B cell (primary cell): Measurements from ENCODE around the gene EFNA3. TPM values are rescaled to one million over a fixed set of nuclear protein-coding genes. Genes with fewer than 3 reads are reported as not detected.

Experiments used
- ATAC-seq: fragments of 200-7000 bp; cut with Tn5 transposase; one replicate; pipeline ENCODE4 v1.10.0; 2021; ENCODE audit warnings: low read depth, mild to moderate bottlenecking, moderate number of reproducible peaks, moderate library complexity
- CTCF ChIA-PET: fragments of 350-600 bp; sonication (Branson Sonifier 250); formaldehyde crosslinking; loops from one replicate; lab custom pipeline; 2021; ENCODE audit warnings: antibody characterized with exemption, inconsistent platforms; lab: Charles Lee
- POLR2A ChIA-PET: fragments of 350-600 bp; sonication (Branson Sonifier 250); formaldehyde crosslinking; loops from one replicate; lab custom pipeline; 2021; ENCODE audit warnings: antibody characterized with exemption; lab: Charles Lee
- DNase-seq: peaks from one replicate; pipeline ENCODE4 v3.0.0; 2013
- H2AFZ ChIP-seq: 2 replicates; pipeline ENCODE4 v1.6.1; 2012; ENCODE audit warnings: mild to moderate bottlenecking, low read depth, low read length; ENCODE audit not compliant: insufficient read depth, poor library complexity, severe bottlenecking
- H3K27ac ChIP-seq, 2 donors: 1 replicate in 1 of 2; 2 replicates in 1 of 2; pipeline ENCODE4 v1.5.1; 2012 to 2013; ENCODE audit warnings: low read length in 2 of 2, mild to moderate bottlenecking in 2 of 2, moderate library complexity in 1 of 2
- H3K27me3 ChIP-seq, 4 experiments: fragments of 200-600 bp in 1 of 4; sonication (generic) in 1 of 4; replicated peaks in 1 of 4; 1 replicate in 2 of 4; 2 replicates in 2 of 4; pipeline versions ENCODE4 v1.6.1 to v1.7.0; 2013 to 2016; ENCODE audit warnings: low read length in 3 of 4, mild to moderate bottlenecking in 2 of 4, mixed read lengths in 1 of 4, moderate library complexity in 1 of 4; ENCODE audit not compliant: insufficient read depth in 4 of 4, control insufficient read depth in 3 of 4; ENCODE audit errors: control extremely low read depth in 1 of 4
- H3K36me3 ChIP-seq, 2 experiments: replicated peaks in 1 of 2; 1 replicate in 1 of 2; 2 replicates in 1 of 2; pipeline versions ENCODE4 v1.6.1 to v1.7.1; 2013; ENCODE audit warnings: low read length in 1 of 2; ENCODE audit not compliant: insufficient read depth in 2 of 2, control insufficient read depth in 1 of 2; ENCODE audit errors: control extremely low read depth in 1 of 2, extremely low read depth in 1 of 2
- H3K4me1 ChIP-seq, 2 donors: fragments of 200-600 bp in 1 of 2; sonication (generic) in 1 of 2; 1 replicate in 1 of 2; 2 replicates in 1 of 2; pipeline versions ENCODE4 v1.5.1 to v1.6.1; 2013 to 2017; ENCODE audit warnings: low read length in 2 of 2; ENCODE audit not compliant: control insufficient read depth in 2 of 2, insufficient read depth in 2 of 2
- H3K4me2 ChIP-seq: replicated peaks from 2 replicates; pipeline ENCODE3; 2012; ENCODE audit warnings: mild to moderate bottlenecking, low read depth, low read length; ENCODE audit not compliant: poor library complexity, severe bottlenecking
- H3K4me3 ChIP-seq, 5 experiments: fragments of 200-600 bp in 1 of 5; sonication (generic) in 1 of 5; 1 replicate in 3 of 5; 2 replicates in 2 of 5; pipeline versions ENCODE4 v1.5.1 to v1.7.0; 2011 to 2016; ENCODE audit warnings: low read length in 4 of 5, mild to moderate bottlenecking in 4 of 5, low read depth in 2 of 5, control low read depth in 1 of 5, moderate library complexity in 1 of 5; ENCODE audit not compliant: insufficient read depth in 1 of 5; ENCODE audit errors: control extremely low read depth in 1 of 5, extremely low read depth in 1 of 5
- H3K79me2 ChIP-seq: fragments of 200-600 bp; sonication (generic); one replicate; pipeline ENCODE4 v1.6.0; 2016; ENCODE audit warnings: low read length; ENCODE audit not compliant: control insufficient read depth, insufficient read depth
- H3K9ac ChIP-seq: fragments of 200-600 bp; sonication (generic); 2 replicates; pipeline ENCODE4 v1.6.1; 2017; ENCODE audit warnings: mild to moderate bottlenecking, low read length, moderate library complexity
- H3K9me3 ChIP-seq, 3 donors: one replicate each; pipeline versions ENCODE4 v1.6.1 to v1.7.1; 2013; ENCODE audit warnings: low read length in 2 of 3; ENCODE audit not compliant: control insufficient read depth in 2 of 3, insufficient read depth in 1 of 3; ENCODE audit errors: control extremely low read depth in 1 of 3
- H4K20me1 ChIP-seq: 2 replicates; pipeline ENCODE4 v1.6.0; 2012; ENCODE audit warnings: mild to moderate bottlenecking, low read length; ENCODE audit not compliant: insufficient read depth, control insufficient read depth, poor library complexity, severe bottlenecking
- H3K27ac Mint-ChIP-seq: one replicate; pipeline ENCODE4 v1.8.0; 2021; ENCODE audit warnings: mixed read lengths
- H3K27me3 Mint-ChIP-seq: one replicate; pipeline ENCODE4 v1.8.0; 2021; ENCODE audit warnings: mixed read lengths
- H3K4me1 Mint-ChIP-seq: one replicate; pipeline ENCODE4 v1.8.0; 2021; ENCODE audit warnings: mixed read lengths
- H3K4me3 Mint-ChIP-seq: one replicate; pipeline ENCODE4 v1.8.0; 2021; ENCODE audit warnings: mixed read lengths
- H3K9me3 Mint-ChIP-seq: one replicate; pipeline ENCODE4 v1.8.0; 2022; ENCODE audit warnings: mixed read lengths; ENCODE audit not compliant: insufficient read depth
- EZH2 ChIP-seq: IDR thresholded peaks from 2 replicates; pipeline ENCODE4 v1.6.1; 2012; ENCODE audit warnings: borderline replicate concordance, low read depth, mild to moderate bottlenecking, moderate library complexity, low read length; ENCODE audit not compliant: insufficient read depth, poor library complexity, severe bottlenecking
- WGBS: methylation state at CpG from one replicate; pipeline ENCODE4 v1.1.5; 2013; ENCODE audit warnings: missing lambda C conversion rate; ENCODE audit not compliant: insufficient coverage; 5-methylcytosine and 5-hydroxymethylcytosine counted together
- intact Hi-C: fragments of 100-400 bp; cut with micrococcal nuclease; formaldehyde crosslinking; loops from one replicate; pipeline ENCODE4 v1.10.0; 2022
- polyA plus RNA-seq: library from polyadenylated mRNA; depleted of rRNA; stranded (reverse); fragments of >200 nt; gene quantifications from 2 replicates; pipeline ENCODE4 v1.2.3, GENCODE V29; 2012
- total RNA-seq, 2 donors: library from RNA; stranded (reverse); fragments of 120-200 nt in 1 of 2; gene quantifications; 1 replicate in 1 of 2; 2 replicates in 1 of 2; pipeline versions ENCODE4 v1.2.3 to v1.2.4, GENCODE V29; 2013 to 2022
- TF ChIP-seq, protein P1 (sequence below): fragments of 200-600 bp; IDR thresholded peaks from one replicate; pipeline ENCODE4 v1.8.0; 2022; ENCODE audit warnings: antibody characterized with exemption, mild to moderate bottlenecking

Gene EFNA3
- total and polyA plus RNA-seq, 2 donors (not counting 1 experiment from before 2014, with no cell fraction given), result 1.6 to 3.2 TPM

DNA sequence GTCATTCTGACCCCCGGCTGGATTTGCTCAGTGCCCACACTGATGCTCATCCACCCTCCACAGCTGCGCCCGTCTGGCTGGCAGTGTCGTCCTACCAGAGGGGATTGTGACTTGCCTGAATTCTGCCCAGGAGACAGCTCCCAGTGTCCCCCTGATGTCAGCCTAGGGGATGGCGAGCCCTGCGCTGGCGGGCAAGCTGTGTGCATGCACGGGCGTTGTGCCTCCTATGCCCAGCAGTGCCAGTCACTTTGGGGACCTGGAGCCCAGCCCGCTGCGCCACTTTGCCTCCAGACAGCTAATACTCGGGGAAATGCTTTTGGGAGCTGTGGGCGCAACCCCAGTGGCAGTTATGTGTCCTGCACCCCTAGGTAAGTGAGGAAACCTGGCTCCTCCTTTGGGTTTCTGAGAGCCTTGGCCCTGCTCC, 20.8 kb upstream of the EFNA3 start:
- H3K9ac ChIP-seq, result no peak overlapping the region
- H3K27me3 ChIP-seq, result peaks cover 0 to 3% (median 0%) of the 10 kb centered on the region in 4 experiments
- H3K79me2 ChIP-seq, result peaks cover 11% of the 10 kb centered on the region
- Mint-ChIP-seq H3K9me3 (no peaks in the 10 kb centered on the region), H3K4me3 (no peak overlapping the region), H3K4me1 (peaks cover 19% of the 10 kb centered on the region), H3K27me3 (no peaks in the 10 kb centered on the region), H3K27ac (no peak overlapping the region)
- H3K4me2 ChIP-seq, result no peak overlapping the region
- H4K20me1 ChIP-seq, result peaks cover 15% of the 10 kb centered on the region
- POLR2A ChIA-PET, result interaction anchor here (1.6 kb wide), 1 partner anchor 27 kb away, joined by 7 read pairs; no protein-coding TSS in a partner anchor
- no peak overlapping the region for H3K4me3 ChIP-seq
- no peak overlapping the region for H2AFZ ChIP-seq
- ATAC-seq (no peak), DNase-seq (no peak)
- CTCF ChIA-PET, result interaction anchor here (0.5 to 20.2 kb wide), 8 partner anchors 10 to 191 kb away, joined by 3 to 370 read pairs (median 3); partner anchors contain the start of genes ADAM15 and PMVK
- H3K27ac ChIP-seq, result no peak overlapping the region
- peaks cover 17 to 25% of the 10 kb centered on the region in 2 donors for H3K4me1 ChIP-seq
- no peaks in the 10 kb centered on the region for H3K9me3 ChIP-seq
- WGBS, result 97% methylated on average over 13 of the region's 13 CpGs
- intact Hi-C loops, result no loop called here
- no peak for TF ChIP-seq EZH2
- TF ChIP-seq, protein P1, sequence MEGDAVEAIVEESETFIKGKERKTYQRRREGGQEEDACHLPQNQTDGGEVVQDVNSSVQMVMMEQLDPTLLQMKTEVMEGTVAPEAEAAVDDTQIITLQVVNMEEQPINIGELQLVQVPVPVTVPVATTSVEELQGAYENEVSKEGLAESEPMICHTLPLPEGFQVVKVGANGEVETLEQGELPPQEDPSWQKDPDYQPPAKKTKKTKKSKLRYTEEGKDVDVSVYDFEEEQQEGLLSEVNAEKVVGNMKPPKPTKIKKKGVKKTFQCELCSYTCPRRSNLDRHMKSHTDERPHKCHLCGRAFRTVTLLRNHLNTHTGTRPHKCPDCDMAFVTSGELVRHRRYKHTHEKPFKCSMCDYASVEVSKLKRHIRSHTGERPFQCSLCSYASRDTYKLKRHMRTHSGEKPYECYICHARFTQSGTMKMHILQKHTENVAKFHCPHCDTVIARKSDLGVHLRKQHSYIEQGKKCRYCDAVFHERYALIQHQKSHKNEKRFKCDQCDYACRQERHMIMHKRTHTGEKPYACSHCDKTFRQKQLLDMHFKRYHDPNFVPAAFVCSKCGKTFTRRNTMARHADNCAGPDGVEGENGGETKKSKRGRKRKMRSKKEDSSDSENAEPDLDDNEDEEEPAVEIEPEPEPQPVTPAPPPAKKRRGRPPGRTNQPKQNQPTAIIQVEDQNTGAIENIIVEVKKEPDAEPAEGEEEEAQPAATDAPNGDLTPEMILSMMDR, result no peak
- peaks cover 0 to 3% of the 10 kb centered on the region in 2 experiments for H3K36me3 ChIP-seq

- Mint-ChIP-seq H3K4me1 (peaks cover 34% of the 10 kb centered on the region), H3K27ac (no peak overlapping the region), H3K9me3 (no peaks in the 10 kb centered on the region), H3K4me3 (no peak overlapping the region), H3K27me3 (no peaks in the 10 kb centered on the region)
- Histone ChIP-seq H3K36me3 (peaks cover 0 to 3% of the 10 kb centered on the region in 2 experiments), H3K4me3 (no peak overlapping the region), H3K4me2 (no peak overlapping the region), H3K27ac (no peak overlapping the region), H3K27me3 (peaks cover 0 to 3% (median 0%) of the 10 kb centered on the region in 4 experiments), H4K20me1 (peaks cover 30% of the 10 kb centered on the region), H3K79me2 (peaks cover 24% of the 10 kb centered on the region), H3K4me1 (peaks cover 27 to 37% of the 10 kb centered on the region in 2 donors), H3K9ac (no peak overlapping the region), H2AFZ (no peak overlapping the region), H3K9me3 (no peaks in the 10 kb centered on the region)
- CTCF ChIA-PET, result interaction anchor here (0.6 to 20.2 kb wide), 22 partner anchors 12 to 580 kb away, joined by 3 to 370 read pairs (median 6); partner anchors contain the start of genes ADAM15, KRTCAP2, LENEP and PBXIP1
- ATAC-seq (no peak), DNase-seq (no peak)
- POLR2A ChIA-PET, result interaction anchor here (1.1 to 1.3 kb wide), 2 partner anchors 10 to 17 kb away, joined by 3 read pairs; no protein-coding TSS in a partner anchor
- 96% methylated on average over 8 of the region's 8 CpGs for WGBS
- intact Hi-C loops, result loop anchor here (1.0 to 10.0 kb wide), 7 partner anchors 9 to 1388 kb away; partner anchors contain the start of genes ADAM15, ADAR and ILF2
- no peak for TF ChIP-seq EZH2
- TF ChIP-seq, protein P1, result no peak
Observed at GRCh38 chr1:155060736-155061135, 17.9 kb upstream of the EFNA3 start.
